NCI-H69 (cell line): ENCODE results near the gene PTPRM.
"Not testable (repeated sequence)": the region's sequence is repeated elsewhere in the genome, so short reads cannot be mapped to it uniquely, and the experiment has no call there.

Experiments used
- DNase-seq: peaks from one replicate; lab custom pipeline; 2025; lab: John Stamatoyannopoulos, UW

PTPRM gene

GRCh38 chr18:8433771-8434170 lies 866.7 kb downstream of the PTPRM start:
- DNase-seq, result no peak

- DNase-seq, result no peak
These were observed 868.3 kb downstream of the PTPRM start for GRCh38 chr18:8435376-8435775.

GRCh38 chr18:8439055-8439454 lies 871.9 kb downstream of the PTPRM start:
- DNase-seq, result peak; percentile 47

- DNase-seq, result no peak
These were observed 876.4 kb downstream of the PTPRM start for GRCh38 chr18:8443505-8443904.

GRCh38 chr18:8446936-8447335 lies 879.8 kb downstream of the PTPRM start:
- not testable (repeated sequence) for DNase-seq

GRCh38 chr18:8448130-8448529 lies 881.0 kb downstream of the PTPRM start:
- DNase-seq, result no peak

GRCh38 chr18:8450013-8450412 lies 882.9 kb downstream of the PTPRM start:
- DNase-seq, result peak; percentile 71

- no peak for DNase-seq
These were observed 884.0 kb downstream of the PTPRM start for GRCh38 chr18:8450898-8451665.

GRCh38 chr18:8453528-8453927 lies 886.4 kb downstream of the PTPRM start:
- DNase-seq, result no peak

- DNase-seq, result no peak
These were observed 887.0 kb downstream of the PTPRM start for GRCh38 chr18:8454136-8454535.

- peak; percentile 31 for DNase-seq
These were observed 888.8 kb downstream of the PTPRM start for GRCh38 chr18:8455661-8456614.
